IPS-20b (cell line): Measurements from ENCODE around the gene C17orf75.
"Not testable (repeated sequence)": the region's sequence is repeated elsewhere in the genome, so short reads cannot be mapped to it uniquely, and the experiment has no call there.

Experiments used
- H3K27ac ChIP-seq: one replicate; pipeline ENCODE4 v1.5.1; 2013; ENCODE audit warnings: low read length
- H3K27me3 ChIP-seq: 2 replicates; pipeline ENCODE4 v1.6.1; 2013; ENCODE audit warnings: mild to moderate bottlenecking, low read length, inconsistent platforms; ENCODE audit not compliant: insufficient read depth
- H3K36me3 ChIP-seq: 2 replicates; pipeline ENCODE4 v1.6.1; 2013; ENCODE audit warnings: low read depth, mild to moderate bottlenecking, inconsistent platforms, low read length, moderate library complexity; ENCODE audit not compliant: insufficient read depth
- H3K4me1 ChIP-seq: 2 replicates; pipeline ENCODE4 v1.6.1; 2013; ENCODE audit warnings: mild to moderate bottlenecking, control low read depth, inconsistent platforms, low read length, moderate library complexity; ENCODE audit not compliant: insufficient read depth
- H3K4me3 ChIP-seq: 2 replicates; pipeline ENCODE4 v1.5.1; 2013; ENCODE audit warnings: mild to moderate bottlenecking, low read length, inconsistent platforms
- H3K9ac ChIP-seq: 2 replicates; pipeline ENCODE4 v1.6.1; 2013; ENCODE audit warnings: low read depth, mild to moderate bottlenecking, inconsistent platforms, low read length, moderate library complexity
- H3K9me3 ChIP-seq: 2 replicates; pipeline ENCODE4 v1.6.1; 2013; ENCODE audit warnings: mild to moderate bottlenecking, low read depth, low read length, inconsistent platforms; ENCODE audit not compliant: insufficient read depth

Gene C17orf75

GRCh38 chr17:32356750-32357149 lies 14.8 kb upstream of the C17orf75 start:
- Histone ChIP-seq H3K9ac (no peak overlapping the region), H3K27me3 (no peaks in the 10 kb centered on the region), H3K9me3 (no peaks in the 10 kb centered on the region), H3K27ac (no peak overlapping the region), H3K36me3 (peaks cover 96% of the 10 kb centered on the region), H3K4me1 (no peaks in the 10 kb centered on the region), H3K4me3 (no peak overlapping the region)

- Histone ChIP-seq H3K27ac (no peak overlapping the region), H3K4me1 (no peaks in the 10 kb centered on the region)
These were observed 14.4 kb upstream of the C17orf75 start for GRCh38 chr17:32356378-32356743.

DNA sequence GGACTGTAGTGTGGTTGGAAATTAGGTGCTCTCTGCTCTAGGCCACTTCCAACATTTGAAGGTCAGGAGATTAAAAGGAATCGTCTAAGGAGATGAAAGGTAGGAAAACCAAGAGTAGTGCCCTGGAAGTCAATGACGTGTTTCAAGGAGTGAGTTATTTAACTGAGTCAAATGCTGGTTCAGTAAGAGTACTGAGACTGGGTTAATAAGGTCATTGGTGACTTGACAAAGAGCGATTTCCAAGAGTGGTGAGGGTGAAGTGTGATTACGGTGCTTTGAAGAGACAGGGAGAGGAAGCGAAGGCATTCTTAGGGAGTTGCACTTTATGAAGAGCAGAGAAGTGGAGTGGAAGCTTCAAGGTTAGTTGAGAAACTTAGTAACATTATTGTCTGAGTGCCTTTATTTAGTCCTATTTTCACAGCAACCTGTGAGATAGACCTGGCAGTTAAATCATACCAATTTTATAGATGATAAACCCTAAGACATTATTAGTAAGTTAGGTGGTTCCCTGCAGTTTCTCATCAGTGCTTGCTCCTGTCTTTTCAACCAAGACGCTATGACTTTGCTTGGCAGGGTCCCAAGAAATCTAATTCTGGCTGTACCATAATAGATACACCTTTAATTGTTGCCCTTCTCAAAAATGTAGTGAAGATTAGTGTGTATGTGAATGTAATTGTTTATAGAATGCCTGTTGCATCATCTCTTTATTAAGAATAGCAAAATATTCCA lies 13.8 kb upstream of the C17orf75 start:
- Histone ChIP-seq H3K4me1 (no peaks in the 10 kb centered on the region), H3K27ac (no peak overlapping the region), H3K27me3 (no peaks in the 10 kb centered on the region), H3K4me3 (0 out of 2 replicates have a peak overlapping the region, but pooled peaks have one; percentile 5), H3K36me3 (peaks cover 92% of the 10 kb centered on the region), H3K9ac (0 out of 2 replicates have a peak overlapping the region, but pooled peaks have one; percentile 1), H3K9me3 (no peaks in the 10 kb centered on the region)

More at GRCh38 chr17:32356378-32356743, 14.4 kb upstream of the C17orf75 start:
- Histone ChIP-seq H3K9me3 (no peaks in the 10 kb centered on the region), H3K36me3 (peaks cover 96% of the 10 kb centered on the region), H3K9ac (no peak overlapping the region), H3K4me3 (no peak overlapping the region), H3K27me3 (no peaks in the 10 kb centered on the region)

DNA sequence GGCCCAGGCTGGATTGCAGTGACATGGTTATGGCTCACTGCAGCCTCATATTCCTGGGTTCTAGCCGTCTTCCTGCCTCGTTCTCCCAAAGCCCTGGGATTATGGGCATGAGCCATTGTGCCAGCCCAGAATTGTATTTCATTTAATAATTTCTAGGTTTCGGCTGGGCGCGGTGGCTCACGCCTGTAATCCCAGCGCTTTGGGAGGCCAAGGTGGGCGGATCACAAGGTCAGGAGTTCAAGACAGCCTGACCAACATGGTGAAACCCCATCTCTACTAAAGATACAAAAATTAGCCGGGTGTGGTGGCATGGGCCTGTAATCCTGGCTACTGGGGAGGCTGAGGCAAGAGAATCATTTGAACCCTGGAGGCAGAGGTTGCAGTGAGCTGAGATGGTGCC lies 10.8 kb upstream of the C17orf75 start:
- peaks cover 65% of the 10 kb centered on the region for H3K36me3 ChIP-seq
- H3K27ac ChIP-seq, H3K4me1 ChIP-seq, H3K27me3 ChIP-seq, H3K9me3 ChIP-seq: not testable (repeated sequence)
- H3K4me3 ChIP-seq = peak overlapping the region; percentile 98
- peak overlapping the region; percentile 99; the same call in 1 of the 2 replicates for H3K9ac ChIP-seq

DNA sequence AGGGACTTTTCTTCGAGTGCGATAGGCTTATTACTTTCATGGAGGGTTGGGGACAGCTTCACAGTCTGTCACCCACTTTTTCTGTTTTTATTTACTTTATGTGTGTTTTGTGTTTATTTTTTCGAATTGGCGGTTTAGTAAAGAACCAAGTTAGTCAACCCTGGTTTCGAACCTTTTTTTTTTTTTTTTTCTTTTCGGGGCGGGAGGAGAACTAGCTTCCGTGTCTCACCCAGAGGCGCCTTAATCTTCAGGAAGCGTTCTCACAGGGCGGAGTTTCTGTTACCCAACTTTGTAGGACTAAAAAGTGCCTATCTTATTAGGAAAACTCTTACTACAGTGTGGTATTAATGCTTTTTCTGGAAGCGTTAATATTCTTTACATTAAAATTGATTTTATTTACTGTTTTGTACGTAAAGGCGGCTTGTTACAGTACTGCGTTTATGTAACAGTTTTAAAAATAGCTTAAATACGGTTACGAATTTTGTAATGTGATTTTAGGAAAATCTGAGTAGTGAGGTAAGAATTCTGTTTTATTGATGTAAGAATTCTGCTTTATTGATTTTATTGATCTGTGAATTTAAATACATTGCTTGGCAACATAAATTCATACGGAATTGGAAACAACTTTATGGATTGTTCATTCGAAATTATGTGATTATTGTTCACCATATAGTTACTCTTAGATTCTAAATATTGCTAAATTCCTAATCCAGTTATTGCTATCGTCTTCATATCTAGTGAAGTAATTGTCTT lies 8.9 kb upstream of the C17orf75 start:
- no peaks in the 10 kb centered on the region for H3K9me3 ChIP-seq
- H3K4me1 ChIP-seq = no peaks in the 10 kb centered on the region
- H3K36me3 ChIP-seq = peaks cover 48% of the 10 kb centered on the region
- peak overlapping the region; percentile 99 for H3K9ac ChIP-seq
- peak overlapping the region; percentile 90 for H3K27ac ChIP-seq
- H3K27me3 ChIP-seq = no peaks in the 10 kb centered on the region
- H3K4me3 ChIP-seq = peak overlapping the region; percentile 98

DNA sequence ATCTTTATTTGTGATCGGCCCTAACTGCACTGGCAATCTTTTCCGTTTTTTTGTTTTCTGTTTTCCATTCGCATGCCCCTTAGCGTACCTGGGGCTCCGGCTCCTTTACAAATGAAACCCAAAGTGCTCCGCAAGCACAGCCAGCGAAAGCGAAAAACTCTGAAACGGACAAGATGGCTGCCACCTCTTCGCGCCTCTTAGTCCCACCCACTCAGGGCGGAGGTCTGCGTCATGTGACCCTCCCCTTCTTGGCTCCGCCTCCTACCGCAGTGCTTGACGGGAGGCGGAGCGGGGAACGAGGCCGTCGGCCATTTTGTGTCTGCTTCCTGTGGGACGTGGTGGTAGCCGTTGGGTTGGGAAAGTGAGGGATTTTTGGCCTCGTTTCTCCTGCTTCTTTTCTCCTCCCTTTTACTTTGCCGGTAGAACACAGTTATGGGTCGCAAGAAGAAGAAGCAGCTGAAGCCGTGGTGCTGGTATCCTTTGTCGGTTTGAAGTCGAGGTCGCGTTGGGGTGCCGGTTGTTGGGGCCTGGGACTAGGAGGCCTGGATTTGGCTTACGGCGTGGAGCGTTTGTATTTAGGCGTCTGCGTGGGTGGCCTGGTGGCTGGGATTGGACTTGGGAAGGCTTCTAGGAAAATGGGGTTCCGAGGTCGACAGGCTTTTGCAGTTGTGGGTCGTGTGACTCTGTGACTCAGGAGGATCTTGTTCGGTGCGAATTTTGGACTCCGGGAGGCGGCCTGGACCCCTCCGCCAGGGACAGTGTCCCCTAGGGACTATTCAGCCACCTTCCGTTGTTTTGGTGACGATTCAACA lies 8.1 kb upstream of the C17orf75 start, which contains the start of gene ZNF207:
TSS of gene ZNF207 (plus strand) at position 304 of the 812 bp plus-strand sequence. CDS start at position 433, 129 bp downstream.
- no peaks in the 10 kb centered on the region for H3K4me1 ChIP-seq
- no peaks in the 10 kb centered on the region for H3K9me3 ChIP-seq
- peak within 1 kb of the TSS; percentile 99 for H3K9ac ChIP-seq
- H3K36me3 ChIP-seq = peaks cover 41% of the 10 kb centered on the region
- H3K27ac ChIP-seq = peak within 1 kb of the TSS; percentile 90
- peak within 1 kb of the TSS; percentile 98 for H3K4me3 ChIP-seq
- H3K27me3 ChIP-seq = no peaks in the 10 kb centered on the region

DNA sequence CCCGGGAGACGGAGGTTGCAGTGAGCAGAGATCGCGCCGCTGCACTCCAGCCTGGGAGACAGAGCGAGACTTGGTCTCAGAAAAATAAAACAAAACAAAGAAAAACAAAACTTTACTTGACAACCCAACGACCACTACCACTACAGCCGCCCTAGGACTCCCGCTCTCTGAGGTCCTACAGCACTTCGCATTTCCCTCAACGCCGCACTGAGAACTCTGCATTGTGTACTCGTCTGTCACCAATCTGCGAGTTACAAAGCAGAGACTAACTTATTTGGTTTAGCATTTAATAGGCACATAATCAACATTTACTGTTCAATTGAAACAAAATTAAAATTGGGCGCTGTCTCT lies 7.5 kb upstream of the C17orf75 start:
- H3K9ac ChIP-seq = peak overlapping the region; percentile 99
- H3K9me3 ChIP-seq = no peaks in the 10 kb centered on the region
- H3K27ac ChIP-seq = peak overlapping the region; percentile 90
- H3K4me3 ChIP-seq = peak overlapping the region; percentile 98
- peaks cover 35% of the 10 kb centered on the region for H3K36me3 ChIP-seq
- H3K4me1 ChIP-seq = no peaks in the 10 kb centered on the region
- no peaks in the 10 kb centered on the region for H3K27me3 ChIP-seq

DNA sequence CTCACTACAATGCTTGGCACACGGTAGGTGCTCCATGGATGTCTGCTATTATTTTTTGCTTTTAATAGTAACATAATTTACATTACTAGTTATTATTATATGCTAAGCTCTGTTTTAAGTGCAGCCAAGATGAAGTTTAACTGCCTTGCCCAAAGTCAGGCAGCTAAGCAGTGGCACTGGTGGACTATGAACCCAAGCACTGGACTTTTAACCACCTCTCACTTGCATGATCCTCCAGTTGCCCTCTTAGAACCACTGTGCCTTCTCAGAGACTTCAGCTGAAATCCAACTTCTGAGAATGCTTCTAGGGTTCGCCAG lies 6.5 kb upstream of the C17orf75 start:
- Histone ChIP-seq H3K4me1 (no peaks in the 10 kb centered on the region), H3K27ac (no peak overlapping the region), H3K9me3 (no peaks in the 10 kb centered on the region), H3K36me3 (peaks cover 26% of the 10 kb centered on the region), H3K9ac (no peak overlapping the region), H3K4me3 (no peak overlapping the region), H3K27me3 (no peaks in the 10 kb centered on the region)

- Histone ChIP-seq H3K4me3 (no peak overlapping the region), H3K4me1 (peaks cover 1% of the 10 kb centered on the region; the same call in 1 of the 2 replicates), H3K9ac (no peak overlapping the region), H3K27me3 (no peaks in the 10 kb centered on the region), H3K27ac (no peak overlapping the region), H3K36me3 (peaks cover 4% of the 10 kb centered on the region; the same call in 1 of the 2 replicates), H3K9me3 (no peaks in the 10 kb centered on the region)
These were observed 4.1 kb upstream of the C17orf75 start for GRCh38 chr17:32345951-32346600.

DNA sequence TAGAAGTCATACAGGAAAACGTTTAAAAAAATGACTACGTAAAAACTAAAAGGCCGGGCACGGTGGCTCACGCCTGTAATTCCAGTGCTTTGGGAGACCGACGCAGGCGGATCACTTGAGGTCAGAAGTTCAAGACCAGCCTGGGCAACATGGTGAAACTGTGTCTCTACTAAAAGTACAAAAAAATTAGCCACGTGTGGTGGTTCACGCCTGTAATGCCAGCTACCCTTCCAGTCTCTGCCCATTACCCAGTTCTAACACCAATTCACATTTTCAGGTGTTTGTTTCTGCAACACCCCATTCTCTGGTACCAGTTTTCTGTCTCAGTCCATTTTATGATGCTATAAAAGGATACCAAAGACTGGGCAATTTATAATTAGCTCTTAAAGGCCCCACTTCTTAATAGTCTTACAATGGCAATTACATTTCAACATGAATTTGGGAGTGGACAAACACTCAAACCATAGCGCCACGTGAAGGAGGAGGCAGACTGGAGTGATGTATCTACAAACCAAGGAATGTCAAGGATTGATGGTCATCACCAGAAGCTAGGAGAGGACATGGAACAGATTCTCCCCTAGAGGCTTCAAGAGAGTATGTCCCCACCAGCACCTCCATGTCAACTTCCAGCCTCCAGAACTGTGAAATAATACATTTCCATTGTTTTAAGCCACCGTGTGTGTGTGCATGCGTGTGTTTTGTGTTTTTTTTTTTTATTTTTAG lies 791 bp upstream of the C17orf75 start:
- Histone ChIP-seq H3K4me3 (peak overlapping the region; percentile 94), H3K36me3 (peaks cover 16% of the 10 kb centered on the region), H3K27me3 (no peaks in the 10 kb centered on the region), H3K4me1 (peaks cover 4% of the 10 kb centered on the region; the same call in 1 of the 2 replicates), H3K9me3 (no peaks in the 10 kb centered on the region), H3K9ac (peak overlapping the region; percentile 94; the same call in 1 of the 2 replicates), H3K27ac (no peak overlapping the region)
